Measurements from ENCODE around the gene PAGR1. TPM values are rescaled to one million over a fixed set of nuclear protein-coding genes. Genes with fewer than 3 reads are reported as not detected.

Gene PAGR1
- total and polyA plus RNA-seq, 9 of the 15 experiments (the other 6 are each of a cell fraction or from before 2014, with no cell fraction given), result 1.4 to 58.2 (median 16.8) TPM

GRCh38 chr16:29807426-29808218 is 8.3 kb upstream of the PAGR1 start (continued):
- TF ChIP-seq ELK1 (CRISPR knock-in tag; IDR thresholded peaks at IDR 0.05) (no peak), RAD21 (CRISPR knock-in tag; conservative IDR thresholded peaks at IDR 0.05 in 1 of 2, IDR thresholded peaks at IDR 0.05 in 1 of 2) (peak; percentile 47 to 48), MAFF (IDR thresholded peaks at IDR 0.05; ENCODE audit: low read length) (no peak), SOX6 (IDR thresholded peaks at IDR 0.05) (no peak), ZKSCAN3 (CRISPR knock-in tag; IDR thresholded peaks at IDR 0.05) (no peak), SRSF1 (IDR thresholded peaks at IDR 0.05; ENCODE audit: low read depth, low read length) (0 out of 2 replicates have a peak, but pooled peaks have one; percentile 55), DMBX1 (CRISPR knock-in tag; IDR thresholded peaks at IDR 0.05; ENCODE audit: borderline replicate concordance) (no peak), ZNF830 (CRISPR knock-in tag; IDR thresholded peaks at IDR 0.05) (peak; percentile 86; the same call in 1 of the 2 replicates), POLR3G (IDR thresholded peaks at IDR 0.05; ENCODE audit: extremely low read depth, insufficient read length, insufficient replicate concordance) (no peak), PREB (CRISPR knock-in tag; IDR thresholded peaks at IDR 0.05) (no peak), ATF1 (CRISPR knock-in tag; IDR thresholded peaks at IDR 0.05) (no peak), ATF1 (tag; IDR thresholded peaks at IDR 0.05) (peak; percentile 82), MTA1 (IDR thresholded peaks at IDR 0.05; ENCODE audit: borderline replicate concordance) (peak; percentile 22; the same call in 1 of the 2 replicates), ZNF146 (CRISPR knock-in tag; IDR thresholded peaks at IDR 0.05; ENCODE audit: unreplicated experiment) (no peak), MEIS2 (IDR thresholded peaks at IDR 0.05; ENCODE audit: partially characterized antibody) (peak; percentile 53)
- TF ChIP-seq, protein P1, sequence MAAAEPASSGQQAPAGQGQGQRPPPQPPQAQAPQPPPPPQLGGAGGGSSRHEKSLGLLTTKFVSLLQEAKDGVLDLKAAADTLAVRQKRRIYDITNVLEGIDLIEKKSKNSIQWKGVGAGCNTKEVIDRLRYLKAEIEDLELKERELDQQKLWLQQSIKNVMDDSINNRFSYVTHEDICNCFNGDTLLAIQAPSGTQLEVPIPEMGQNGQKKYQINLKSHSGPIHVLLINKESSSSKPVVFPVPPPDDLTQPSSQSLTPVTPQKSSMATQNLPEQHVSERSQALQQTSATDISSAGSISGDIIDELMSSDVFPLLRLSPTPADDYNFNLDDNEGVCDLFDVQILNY (CRISPR knock-in tag; IDR thresholded peaks at IDR 0.05), result peak; percentile 73; the same call in 1 of the 2 replicates
- TF ChIP-seq, protein P2, sequence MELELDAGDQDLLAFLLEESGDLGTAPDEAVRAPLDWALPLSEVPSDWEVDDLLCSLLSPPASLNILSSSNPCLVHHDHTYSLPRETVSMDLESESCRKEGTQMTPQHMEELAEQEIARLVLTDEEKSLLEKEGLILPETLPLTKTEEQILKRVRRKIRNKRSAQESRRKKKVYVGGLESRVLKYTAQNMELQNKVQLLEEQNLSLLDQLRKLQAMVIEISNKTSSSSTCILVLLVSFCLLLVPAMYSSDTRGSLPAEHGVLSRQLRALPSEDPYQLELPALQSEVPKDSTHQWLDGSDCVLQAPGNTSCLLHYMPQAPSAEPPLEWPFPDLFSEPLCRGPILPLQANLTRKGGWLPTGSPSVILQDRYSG (tag; conservative IDR thresholded peaks at IDR 0.05; ENCODE audit: low read depth), result peak; percentile 52; the same call in 1 of the 2 replicates
- TF ChIP-seq, protein P3, sequence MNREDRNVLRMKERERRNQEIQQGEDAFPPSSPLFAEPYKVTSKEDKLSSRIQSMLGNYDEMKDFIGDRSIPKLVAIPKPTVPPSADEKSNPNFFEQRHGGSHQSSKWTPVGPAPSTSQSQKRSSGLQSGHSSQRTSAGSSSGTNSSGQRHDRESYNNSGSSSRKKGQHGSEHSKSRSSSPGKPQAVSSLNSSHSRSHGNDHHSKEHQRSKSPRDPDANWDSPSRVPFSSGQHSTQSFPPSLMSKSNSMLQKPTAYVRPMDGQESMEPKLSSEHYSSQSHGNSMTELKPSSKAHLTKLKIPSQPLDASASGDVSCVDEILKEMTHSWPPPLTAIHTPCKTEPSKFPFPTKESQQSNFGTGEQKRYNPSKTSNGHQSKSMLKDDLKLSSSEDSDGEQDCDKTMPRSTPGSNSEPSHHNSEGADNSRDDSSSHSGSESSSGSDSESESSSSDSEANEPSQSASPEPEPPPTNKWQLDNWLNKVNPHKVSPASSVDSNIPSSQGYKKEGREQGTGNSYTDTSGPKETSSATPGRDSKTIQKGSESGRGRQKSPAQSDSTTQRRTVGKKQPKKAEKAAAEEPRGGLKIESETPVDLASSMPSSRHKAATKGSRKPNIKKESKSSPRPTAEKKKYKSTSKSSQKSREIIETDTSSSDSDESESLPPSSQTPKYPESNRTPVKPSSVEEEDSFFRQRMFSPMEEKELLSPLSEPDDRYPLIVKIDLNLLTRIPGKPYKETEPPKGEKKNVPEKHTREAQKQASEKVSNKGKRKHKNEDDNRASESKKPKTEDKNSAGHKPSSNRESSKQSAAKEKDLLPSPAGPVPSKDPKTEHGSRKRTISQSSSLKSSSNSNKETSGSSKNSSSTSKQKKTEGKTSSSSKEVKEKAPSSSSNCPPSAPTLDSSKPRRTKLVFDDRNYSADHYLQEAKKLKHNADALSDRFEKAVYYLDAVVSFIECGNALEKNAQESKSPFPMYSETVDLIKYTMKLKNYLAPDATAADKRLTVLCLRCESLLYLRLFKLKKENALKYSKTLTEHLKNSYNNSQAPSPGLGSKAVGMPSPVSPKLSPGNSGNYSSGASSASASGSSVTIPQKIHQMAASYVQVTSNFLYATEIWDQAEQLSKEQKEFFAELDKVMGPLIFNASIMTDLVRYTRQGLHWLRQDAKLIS (CRISPR knock-in tag; IDR thresholded peaks at IDR 0.05), result peak; percentile 91; the same call in 1 of the 2 replicates

Measured in K562 (cell line).